GM04504 (cell line): Measurements from ENCODE around the gene ZBTB40.

Source experiments
- DNase-seq: peaks from one replicate; pipeline ENCODE4 v3.0.0-alpha.2; 2012; ENCODE audit warnings: low read depth

The ZBTB40 gene

DNA sequence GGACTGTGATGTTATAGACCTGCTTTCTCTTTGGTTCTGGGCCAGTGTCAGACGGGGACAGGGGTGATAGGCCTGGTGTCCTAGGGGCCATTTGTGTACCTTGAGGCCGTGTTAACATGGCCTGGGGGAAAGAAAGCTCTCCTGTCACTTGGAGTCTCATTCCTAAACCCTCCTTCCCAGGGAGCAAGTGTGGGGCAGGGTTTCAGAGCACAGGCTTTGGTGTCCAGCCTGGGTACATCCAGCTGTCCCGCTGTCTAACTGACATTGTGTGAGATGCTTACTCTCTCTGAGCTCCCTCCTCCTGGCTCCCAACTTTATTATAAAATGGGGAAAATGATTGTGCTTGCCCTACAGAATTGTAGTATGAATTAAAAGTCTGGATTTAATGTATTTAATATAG is 79.1 kb downstream of the ZBTB40 start:
- no peak for DNase-seq

DNA sequence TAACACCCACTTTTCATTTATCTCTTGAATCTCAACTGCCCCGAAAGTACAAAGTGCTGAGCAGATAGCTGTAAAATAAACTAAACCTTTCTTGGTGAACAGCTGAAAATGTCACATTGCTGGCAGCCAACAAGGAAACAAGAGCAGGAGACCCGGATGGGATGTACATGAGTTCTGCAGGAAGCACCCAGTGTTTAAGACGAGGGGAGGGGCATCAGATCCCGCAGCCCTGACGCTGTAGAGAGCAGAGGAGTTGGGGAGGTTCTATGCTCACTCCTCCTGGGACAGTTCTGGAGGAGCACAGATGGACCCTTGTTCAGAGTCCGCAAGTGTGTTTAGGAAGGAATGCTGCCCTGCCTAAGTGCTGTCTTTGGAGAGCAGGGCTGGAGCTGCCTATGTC is 79.6 kb downstream of the ZBTB40 start:
- no peak for DNase-seq

DNA sequence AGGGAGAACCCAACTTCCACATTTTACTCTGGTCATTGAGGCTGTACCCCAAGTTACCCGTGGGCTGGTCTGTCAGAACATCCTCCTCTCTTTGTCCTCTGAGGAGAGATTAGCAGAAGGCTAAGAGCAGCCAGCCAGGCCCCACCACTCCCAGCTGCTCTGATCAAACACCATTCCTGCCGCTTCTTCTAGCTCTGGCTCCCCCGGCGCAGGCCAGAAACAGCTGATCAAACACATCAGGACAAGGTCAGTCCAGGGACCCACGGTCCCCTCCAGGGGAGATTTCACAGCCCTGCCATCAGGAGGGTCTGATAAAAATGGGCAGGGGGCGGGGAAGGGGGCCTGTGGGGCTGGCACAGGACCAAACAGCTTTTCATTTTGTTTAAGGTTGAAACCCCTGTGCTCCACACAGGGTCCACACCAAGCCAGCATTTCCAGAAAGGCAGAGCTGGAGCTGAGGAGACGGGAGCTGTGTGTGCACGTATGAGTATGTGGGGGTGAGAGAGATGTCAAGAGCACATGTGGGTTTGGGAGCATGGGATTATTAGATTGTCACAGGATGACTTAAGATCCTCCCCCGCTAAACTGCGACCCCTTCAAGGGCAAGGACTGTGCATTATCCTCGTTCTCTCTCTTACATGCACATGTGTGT is 81.7 kb downstream of the ZBTB40 start:
- DNase-seq, result no peak

DNA sequence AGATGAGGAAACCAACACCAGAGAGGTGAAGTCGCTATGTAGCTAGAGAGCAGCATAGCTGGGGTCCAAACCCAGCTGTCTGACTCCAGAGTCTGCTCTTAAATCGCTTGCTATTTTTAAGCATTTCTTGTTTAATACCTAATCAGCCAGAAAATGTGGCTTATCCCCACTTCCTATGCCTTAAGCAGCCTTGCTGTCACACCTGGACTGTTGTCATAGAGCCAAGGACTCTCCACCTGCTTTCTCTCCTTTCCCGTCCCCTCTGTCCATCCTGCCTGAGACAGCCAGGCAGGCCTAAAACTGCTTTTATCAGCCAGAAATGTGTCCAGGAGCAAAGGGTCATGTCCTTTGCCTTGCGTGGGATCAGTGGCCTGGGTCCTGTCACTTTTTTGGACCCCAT is 83.3 kb downstream of the ZBTB40 start:
- no peak for DNase-seq

DNA sequence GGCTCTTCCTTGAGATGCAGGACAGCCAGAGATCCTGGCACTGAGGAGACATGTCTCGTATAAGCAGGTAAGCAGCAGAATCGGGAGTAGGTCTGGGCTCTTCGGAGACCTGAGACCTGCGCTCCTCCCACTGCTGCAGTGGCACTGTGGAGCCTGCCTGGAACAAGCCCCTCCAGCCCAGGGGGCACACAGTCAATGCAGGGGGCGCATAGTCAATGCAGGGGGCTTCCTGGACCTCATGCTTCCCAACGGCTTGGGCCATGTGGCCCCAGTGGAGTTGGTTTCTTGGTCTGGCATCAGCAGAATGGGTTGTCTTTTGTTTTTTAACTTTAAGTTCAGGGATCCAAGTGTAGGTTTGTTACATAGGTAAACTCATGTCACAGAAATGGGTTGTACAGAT is 83.7 kb downstream of the ZBTB40 start:
- DNase-seq, result no peak

DNA sequence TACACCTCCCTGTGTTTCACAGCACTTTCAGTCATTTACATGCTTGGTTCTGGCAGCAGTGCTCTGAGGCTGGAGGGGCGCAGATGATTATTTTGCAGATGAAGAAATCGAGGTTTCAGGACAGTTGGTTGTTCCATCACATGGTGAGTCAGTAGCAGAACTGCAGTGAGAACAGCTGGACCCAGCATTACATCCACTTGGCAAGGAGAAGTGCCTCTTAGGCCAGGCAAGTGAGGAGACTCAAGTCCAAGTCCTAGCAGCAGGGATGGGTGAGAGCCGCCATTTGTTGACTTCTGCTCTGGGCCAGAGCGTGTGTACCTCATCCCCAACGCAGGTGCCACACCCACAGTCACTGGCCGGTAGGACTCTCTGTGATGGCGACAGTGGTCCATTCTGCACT is 84.9 kb downstream of the ZBTB40 start:
- no peak for DNase-seq

DNA sequence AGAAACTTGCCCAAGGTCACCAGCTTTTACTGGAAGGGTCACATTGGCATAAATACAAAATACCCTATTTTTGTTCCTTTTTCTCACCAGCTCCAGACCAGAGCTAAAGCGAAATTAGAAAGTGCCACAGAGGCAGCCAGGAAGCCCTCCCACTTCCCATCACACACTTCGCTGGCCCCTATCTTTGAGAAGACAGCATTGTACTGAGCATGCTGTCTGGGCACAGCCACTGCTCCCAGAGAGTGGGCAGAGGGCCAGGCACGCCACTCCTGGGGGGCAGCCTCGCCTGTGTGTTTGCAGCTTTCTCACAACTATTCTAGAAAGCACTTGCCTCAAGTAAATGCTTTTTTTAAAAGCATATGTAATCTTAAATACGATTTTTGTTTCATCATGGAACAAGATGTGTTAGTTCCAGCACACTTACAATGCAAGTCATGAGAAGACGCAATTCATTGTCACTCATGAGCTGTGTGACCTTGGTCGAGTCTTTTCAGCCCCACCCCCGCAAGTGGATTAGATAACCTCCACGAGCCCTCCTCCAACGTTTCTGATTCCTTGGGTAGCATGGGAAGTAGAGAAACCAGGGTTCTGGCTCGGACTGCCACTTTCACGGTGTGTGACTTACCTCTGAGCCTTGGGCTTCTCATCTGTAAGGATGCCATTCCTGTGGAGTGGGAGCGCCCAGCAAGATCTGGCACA is 85.9 kb downstream of the ZBTB40 start:
- no peak for DNase-seq

DNA sequence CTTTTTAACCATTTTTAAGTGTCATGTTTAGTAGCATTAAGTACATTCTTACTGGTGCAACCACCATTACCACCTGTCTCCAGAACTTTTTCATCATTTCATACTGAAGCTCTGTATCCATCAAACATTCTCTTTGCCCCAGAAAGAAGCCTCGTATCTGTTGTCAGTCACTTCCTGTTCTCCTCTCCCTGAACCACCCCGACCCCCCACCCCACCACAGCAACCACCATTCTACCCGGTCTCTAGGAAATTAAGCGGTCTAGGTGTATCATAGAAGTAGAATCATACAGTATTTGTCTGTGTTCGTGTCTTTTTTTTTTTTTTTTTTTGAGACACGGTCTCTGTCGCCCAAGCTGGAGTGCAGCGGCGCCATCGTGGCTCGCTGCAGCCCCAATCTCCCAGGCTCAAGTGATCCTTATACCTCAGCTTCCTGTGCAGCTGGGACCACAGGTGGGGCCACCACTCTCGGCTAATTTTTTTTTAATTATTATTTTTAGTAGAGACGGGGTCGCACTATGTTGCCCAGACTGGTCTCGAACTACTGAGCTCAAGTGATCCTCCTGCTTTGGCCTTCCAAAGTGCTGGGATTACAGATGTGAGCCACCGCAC is 88.0 kb downstream of the ZBTB40 start:
- DNase-seq, result no peak

DNA sequence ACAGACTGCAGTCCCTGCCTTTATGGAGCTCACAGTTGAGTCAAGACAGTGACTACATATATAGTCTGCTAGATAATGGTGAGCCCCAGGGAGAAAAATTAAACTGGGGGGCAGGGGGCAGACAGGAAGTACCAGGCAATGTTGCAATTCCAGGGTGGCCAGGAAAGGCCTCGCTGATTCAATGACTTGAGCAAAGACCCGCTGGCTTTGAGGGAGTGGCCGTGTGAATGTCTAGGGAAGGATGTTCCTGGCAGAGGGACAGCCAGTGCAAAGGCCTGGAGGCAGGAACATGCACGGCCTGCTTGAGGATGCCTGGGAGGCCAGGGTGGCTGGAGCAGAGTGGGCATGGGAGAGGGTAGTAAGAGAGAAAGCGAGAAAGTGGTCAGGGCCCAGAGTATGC is 88.7 kb downstream of the ZBTB40 start:
- DNase-seq, result no peak

DNA sequence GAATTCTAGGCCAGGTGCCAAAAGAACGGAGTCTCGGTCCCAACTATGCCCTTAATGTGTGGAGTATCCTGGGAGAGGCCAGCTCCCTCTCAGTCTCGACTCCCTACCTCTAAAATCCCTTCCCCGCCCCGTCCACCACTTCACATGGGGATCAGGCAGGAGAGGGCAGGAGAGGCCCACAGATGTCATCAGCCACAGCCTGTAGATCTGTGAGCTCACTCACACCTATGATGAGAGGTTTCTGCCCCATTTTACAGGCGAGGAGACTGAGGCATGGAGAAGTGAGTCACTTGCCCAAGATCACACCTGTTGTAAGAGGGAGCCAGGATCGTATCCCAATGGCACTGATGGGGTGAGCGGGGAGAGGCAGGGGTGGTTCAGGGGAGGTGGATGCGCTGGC is 91.2 kb downstream of the ZBTB40 start:
- DNase-seq, result no peak

DNA sequence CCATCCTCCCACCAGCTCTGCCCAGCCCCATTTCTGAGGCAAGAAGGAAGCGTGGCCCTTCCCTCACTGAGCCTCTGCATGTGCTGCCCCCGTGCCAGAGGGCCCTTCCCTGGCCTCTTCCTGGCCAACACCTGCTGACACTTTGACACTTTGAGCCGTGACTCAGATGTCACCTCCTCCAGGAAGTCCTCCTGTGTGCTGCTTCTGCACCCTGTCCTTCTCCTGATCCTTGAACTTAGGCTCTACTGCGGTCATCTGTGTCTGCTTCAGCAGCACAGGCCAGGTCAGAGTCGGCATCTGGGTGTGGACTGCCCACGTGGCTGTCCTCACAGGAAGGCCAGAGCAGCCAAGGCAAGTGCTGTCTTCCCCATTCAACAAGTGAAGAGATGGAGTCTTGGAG is 92.0 kb downstream of the ZBTB40 start:
- DNase-seq, result no peak

DNA sequence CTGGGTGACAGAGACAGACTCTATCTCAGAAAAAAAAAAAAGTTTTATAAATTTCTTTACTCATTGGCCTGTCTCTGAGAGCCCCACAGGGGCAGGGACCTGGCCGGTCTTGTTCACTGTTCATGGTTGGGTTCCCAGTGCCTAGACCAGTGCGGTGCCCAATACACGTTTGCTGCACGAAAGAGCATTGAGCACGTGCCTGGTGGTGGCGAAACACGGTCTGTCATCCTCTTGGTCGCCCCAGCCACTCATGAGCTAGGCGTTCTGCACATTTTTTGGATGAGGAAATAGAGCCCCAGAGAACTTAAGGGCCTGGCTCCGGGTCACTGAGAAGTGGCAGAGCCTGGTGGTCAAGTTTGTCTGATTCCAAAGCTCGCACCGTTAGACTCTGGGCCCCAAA is 93.0 kb downstream of the ZBTB40 start:
- DNase-seq, result no peak

DNA sequence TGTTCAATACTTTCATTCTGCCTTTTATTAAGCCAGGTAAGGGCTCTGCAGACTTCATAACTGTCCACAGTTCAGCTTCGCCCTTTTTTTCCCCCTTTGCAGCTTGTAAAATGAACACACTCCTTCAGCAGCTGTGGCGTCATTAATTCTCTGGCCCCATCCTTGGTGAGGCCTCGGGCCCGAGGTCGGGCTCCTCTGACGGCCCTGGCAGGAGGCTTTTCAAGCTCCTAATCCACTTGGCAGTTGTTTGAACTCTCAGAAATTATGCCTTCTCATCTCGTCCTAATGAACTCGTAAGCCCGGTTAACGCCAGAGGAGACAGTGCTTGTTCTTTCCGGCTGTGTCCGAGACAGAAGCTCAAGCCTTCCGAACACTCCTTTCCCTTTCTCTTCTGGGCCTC is 93.5 kb downstream of the ZBTB40 start:
- no peak for DNase-seq

DNA sequence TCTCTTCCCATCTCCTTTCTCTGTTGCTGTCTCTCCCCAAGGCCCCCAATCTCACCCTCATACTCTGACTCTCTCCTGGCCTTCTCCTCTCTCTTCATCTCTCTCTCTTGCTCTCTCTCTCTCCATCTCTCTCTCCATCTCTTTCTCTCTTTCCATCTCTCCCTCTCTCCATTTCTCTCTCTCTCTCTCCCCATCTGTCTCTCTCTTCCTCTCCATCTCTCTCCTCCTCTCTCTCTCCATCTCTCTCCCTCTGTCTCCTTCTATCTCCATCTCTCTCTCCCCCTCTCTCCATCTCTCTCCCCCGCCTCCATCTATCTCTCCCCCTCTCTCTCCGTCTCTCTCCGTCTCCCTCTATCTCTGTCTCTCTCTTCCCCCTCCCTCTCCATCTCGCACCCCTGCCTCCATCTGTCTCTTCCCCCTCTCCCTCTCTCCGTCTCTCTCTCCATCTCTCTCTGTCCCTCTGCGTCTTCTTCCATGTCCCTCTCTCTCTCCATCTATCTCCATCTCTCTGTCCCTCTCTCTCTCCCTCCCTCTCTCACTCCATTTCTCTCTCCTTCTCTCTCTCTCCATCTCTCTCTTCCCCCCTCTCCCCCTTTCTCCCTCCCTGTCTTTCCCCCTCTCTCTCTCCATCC is 95.7 kb downstream of the ZBTB40 start:
- DNase-seq, result no peak

DNA sequence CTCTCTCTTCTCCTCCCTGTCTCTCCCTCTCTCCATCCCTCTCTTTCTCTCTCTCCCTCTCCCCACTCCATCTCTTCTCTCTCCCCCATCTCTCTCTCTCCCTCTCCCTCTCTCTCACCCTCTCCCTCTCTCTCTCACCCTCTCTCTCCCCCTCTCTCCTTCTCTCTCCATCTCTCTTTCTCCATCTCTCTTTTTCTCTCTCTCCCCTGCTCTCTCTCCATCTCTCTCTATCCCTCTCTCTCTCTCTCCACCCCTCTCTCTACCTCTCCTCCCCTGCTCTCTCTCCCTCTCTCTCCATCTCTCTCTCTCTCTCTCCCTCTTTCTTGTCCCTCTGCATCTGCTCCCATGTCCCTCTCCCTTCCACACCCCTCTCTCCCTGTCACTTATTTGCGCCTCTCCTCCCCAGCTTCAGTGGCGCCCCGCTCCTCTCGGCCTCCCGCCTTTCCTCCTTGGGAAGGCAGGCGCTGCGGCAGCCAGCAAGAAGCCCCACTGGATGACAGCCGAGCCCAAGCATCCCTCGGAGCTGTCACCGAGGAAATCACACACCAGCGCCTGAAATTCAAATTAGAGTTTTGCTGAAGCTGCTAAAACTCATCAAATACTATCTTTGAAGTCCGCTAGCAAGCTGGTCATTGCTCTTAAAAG is 96.3 kb downstream of the ZBTB40 start:
- DNase-seq, result no peak

DNA sequence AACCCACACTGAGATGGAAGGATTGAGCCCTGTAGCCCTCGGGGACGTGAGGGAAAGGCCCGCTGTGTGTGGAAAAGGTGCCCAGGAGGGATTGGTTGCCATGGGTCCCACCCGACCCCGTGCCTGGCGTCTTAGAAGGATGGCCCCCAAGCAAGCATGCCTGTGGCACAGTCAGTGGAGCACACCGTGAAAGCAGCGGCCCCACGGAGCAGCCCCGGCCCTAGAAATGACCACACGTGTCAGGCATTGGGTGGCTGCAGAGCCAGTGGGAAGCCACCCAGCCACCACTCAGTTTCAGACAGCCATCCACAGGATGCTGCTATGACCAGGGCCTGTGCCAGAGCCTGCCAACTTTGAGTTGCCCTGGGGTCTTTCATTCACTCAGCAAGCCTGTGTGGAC is 98.4 kb downstream of the ZBTB40 start:
- DNase-seq, result no peak

DNA sequence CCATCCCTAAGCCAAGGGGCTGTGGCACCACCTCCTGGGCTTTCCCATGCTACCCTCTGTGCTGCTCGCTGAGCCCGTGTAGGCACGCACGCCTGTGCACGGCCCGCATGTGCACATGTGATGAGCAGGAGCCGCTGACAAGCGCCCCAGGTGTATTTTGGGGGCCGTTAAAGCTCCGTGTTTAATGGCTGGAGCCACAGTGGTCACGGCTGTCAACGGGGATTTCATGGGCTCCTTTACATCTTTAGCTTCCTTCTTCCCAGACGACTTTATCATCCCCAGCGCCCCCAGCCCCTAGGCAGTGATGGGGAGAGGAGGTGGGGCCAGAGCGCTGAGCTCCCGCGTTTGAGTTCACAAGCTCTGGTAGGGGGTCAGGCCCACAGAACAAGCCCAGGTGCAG is 99.9 kb downstream of the ZBTB40 start:
- no peak for DNase-seq

DNA sequence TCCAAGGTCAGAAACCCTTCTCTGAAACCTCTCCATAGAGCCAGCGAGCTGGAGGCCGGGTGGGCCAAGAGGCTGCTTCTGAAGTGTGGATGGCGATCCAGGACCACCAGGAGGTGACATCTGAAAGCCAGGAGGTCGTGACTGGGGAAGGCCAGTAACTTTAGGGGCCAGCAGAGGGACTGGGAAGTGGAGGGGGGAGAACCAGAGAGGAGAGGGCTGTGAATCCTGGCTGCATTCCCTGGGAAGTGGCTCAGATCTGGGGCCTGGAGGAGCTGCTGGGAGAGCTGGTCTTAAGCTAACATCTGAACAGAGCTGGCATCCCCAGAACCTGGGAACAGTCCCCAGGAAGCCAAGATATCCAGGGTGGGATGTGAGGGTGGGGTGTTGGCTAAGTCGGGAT is 100.4 kb downstream of the ZBTB40 start:
- no peak for DNase-seq

DNA sequence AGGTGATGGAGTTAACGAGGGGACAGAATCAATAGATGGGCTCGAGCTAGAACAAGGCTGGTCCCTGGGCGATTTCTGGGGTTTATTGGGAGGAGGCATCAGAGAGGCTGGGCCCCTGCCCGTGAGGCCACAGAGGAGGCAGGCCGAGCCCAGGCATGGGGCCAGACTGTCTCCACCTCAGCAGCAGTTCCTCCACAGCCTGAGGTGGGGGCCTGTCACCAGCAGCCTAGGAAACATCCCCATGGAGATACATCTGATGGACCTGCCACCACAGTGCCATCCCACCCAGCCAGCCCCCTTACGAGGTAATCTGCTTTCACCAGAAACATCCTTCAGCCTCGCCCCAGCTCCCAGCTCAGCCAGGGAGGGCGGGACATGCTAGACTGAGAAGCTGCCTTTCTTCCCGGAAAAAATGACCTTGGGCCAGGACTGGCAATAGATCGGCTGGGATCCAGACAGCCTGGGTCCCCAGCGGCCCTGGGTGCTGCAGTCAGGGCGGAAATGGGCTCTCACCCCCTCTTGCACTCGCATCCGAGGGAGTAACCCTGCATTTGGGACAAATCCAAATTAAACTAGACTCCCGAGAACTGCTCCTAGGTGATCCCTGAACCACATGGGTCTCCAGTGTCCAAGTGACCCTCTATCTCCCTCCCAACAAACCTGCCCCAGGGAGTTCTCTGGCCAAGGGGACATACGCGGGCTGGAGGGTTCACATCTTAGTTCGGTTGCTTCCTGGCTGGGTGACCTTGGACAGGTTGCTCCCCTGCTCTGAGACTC is 101.6 kb downstream of the ZBTB40 start:
- DNase-seq, result no peak

DNA sequence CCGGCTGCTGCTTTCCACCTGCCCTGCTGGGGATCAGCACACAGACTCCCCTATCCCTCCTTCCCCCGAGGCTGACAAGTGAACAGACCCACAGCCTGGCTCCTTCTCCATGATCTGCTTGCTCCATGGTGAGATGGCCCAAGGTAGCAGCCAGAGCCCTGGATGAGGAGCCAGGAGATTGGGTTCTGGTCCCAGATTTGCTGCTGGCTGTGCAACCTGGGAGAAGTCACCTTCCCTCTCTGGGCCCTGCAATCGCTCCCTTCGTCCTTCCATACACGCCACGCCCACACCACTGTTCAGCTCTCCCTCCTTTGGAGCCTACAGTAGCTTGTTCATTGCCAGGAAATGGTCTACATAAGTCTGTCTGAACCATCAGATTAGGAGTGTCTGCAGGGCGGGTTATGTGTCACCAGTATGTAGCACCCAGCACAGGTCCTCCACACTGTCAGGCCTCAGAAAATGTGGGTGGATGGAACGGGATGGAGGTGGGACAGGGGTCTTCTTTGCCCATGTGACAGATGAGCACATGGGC is 102.4 kb downstream of the ZBTB40 start:
- no peak for DNase-seq

DNA sequence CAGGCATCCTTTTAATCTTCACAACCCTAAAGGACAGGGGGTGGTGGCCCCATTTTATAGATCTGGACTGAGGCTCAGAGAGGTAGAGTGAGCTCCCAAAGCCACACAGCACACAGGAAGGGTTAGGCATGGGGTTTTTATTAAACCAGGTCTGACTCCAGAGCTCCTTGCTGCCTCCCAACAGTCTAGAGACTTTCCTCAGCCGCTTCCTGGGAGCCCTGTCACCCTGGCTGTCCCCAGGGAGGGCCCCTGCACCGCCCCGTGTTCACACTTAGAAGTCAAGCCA is 103.7 kb downstream of the ZBTB40 start:
- no peak for DNase-seq
